Hepatocyte (in vitro differentiated cells): ENCODE data around the gene ARSB. TPM values are rescaled to one million over a fixed set of nuclear protein-coding genes. Genes with fewer than 3 reads are reported as not detected.

Experiments
- DNase-seq: peaks from one replicate; pipeline ENCODE4 v3.0.0-alpha.2; 2016; ENCODE audit warnings: low spot score
- H2AFZ ChIP-seq: fragments of 200-600 bp; sonication (generic); 2 replicates; pipeline ENCODE4 v1.6.0; 2016; ENCODE audit warnings: antibody characterized with exemption, mild to moderate bottlenecking
- H3K27ac ChIP-seq: fragments of 200-600 bp; sonication (generic); 2 replicates; pipeline ENCODE4 v1.5.1; 2016; ENCODE audit warnings: mild to moderate bottlenecking
- H3K27me3 ChIP-seq: fragments of 200-600 bp; sonication (generic); 2 replicates; pipeline ENCODE4 v1.6.1; 2016
- H3K36me3 ChIP-seq: fragments of 200-600 bp; sonication (generic); replicated peaks from 2 replicates; pipeline ENCODE4 v1.5.1; 2016; ENCODE audit warnings: low read depth; ENCODE audit not compliant: insufficient read depth
- H3K4me1 ChIP-seq: fragments of 200-600 bp; sonication (generic); 2 replicates; pipeline ENCODE4 v1.5.1; 2016; ENCODE audit warnings: mild to moderate bottlenecking, moderate library complexity; ENCODE audit not compliant: insufficient read depth
- H3K4me2 ChIP-seq: fragments of 200-600 bp; sonication (generic); 2 replicates; pipeline ENCODE4 v1.6.0; 2016
- H3K4me3 ChIP-seq: fragments of 200-600 bp; sonication (generic); 2 replicates; pipeline ENCODE4 v1.5.1; 2016; ENCODE audit warnings: mild to moderate bottlenecking
- H3K79me2 ChIP-seq: fragments of 200-600 bp; sonication (generic); 2 replicates; pipeline ENCODE4 v1.6.0; 2017; ENCODE audit warnings: mild to moderate bottlenecking
- H3K9me2 ChIP-seq: fragments of 200-600 bp; sonication (generic); replicated peaks from 2 replicates; pipeline ENCODE4 v1.6.0; 2017; ENCODE audit warnings: mild to moderate bottlenecking; ENCODE audit not compliant: insufficient read depth
- H3K9me3 ChIP-seq: fragments of 200-600 bp; sonication (generic); 2 replicates; pipeline ENCODE4 v1.5.1; 2016; ENCODE audit warnings: low read depth, mild to moderate bottlenecking
- H4K20me1 ChIP-seq: fragments of 200-600 bp; sonication (generic); 2 replicates; pipeline ENCODE4 v1.6.0; 2016; ENCODE audit warnings: mild to moderate bottlenecking; ENCODE audit not compliant: insufficient read depth, poor library complexity, severe bottlenecking
- EZH2 ChIP-seq: fragments of 200-600 bp; sonication (generic); IDR thresholded peaks from 2 replicates; pipeline ENCODE4 v1.6.1; 2016; ENCODE audit warnings: antibody characterized with exemption, mild to moderate bottlenecking, borderline replicate concordance
- EZH2phosphoT487 ChIP-seq: fragments of 200-600 bp; sonication (generic); IDR thresholded peaks from one replicate; pipeline ENCODE4 v1.6.1; 2018; ENCODE audit warnings: antibody characterized with exemption, mild to moderate bottlenecking, low read depth, moderate library complexity; ENCODE audit not compliant: unreplicated experiment, severe bottlenecking
- WGBS: methylation state at CpG from one replicate; pipeline ENCODE4 v1.1.6; 2016; ENCODE audit warnings: low lambda C conversion rate; ENCODE audit errors: missing lambda C conversion rate; 5-methylcytosine and 5-hydroxymethylcytosine counted together
- polyA plus RNA-seq: library from polyadenylated mRNA; unstranded; fragments of >200 nt; fragmentation: Nextera tagmentation; extraction: Ambion mirVana; gene quantifications from 2 replicates; pipeline ENCODE4 v1.2.1, GENCODE V29; 2016
- total RNA-seq: library from RNA; depleted of rRNA; stranded (reverse); fragments of >200 nt; gene quantifications from 2 replicates; pipeline ENCODE4 v1.2.3, GENCODE V29; 2014
- TF ChIP-seq, protein P1 (sequence below): fragments of 200-600 bp; sonication (generic); IDR thresholded peaks from 2 replicates; pipeline ENCODE4 v1.5.1; 2016; ENCODE audit warnings: antibody characterized with exemption, mild to moderate bottlenecking; ENCODE audit not compliant: poor library complexity

Gene ARSB
- total and polyA plus RNA-seq, 2 experiments from 2014 or later: 13.5 to 19.8 TPM

DNA sequence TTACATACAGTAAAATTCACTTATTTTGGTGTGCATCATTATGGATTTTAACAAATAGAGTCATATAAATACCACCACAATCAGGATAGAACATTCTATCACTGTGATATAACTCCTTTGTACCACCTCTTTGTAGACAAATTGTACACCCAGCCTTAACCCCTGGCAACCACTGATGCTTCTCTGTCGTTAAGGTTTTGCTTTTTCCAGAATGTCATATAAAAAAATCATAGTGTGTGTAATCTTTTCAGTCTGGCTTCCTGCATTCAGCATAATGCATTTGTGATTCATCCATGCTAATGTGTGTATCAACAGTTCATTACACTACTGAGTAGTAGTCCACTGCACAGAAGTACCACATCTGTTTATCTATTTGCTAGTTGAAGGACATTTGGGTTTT, 81.2 kb downstream of the ARSB start:
- Histone ChIP-seq H3K4me1 (peaks cover 23% of the 10 kb centered on the region), H3K27ac (no peak overlapping the region), H3K27me3 (no peaks in the 10 kb centered on the region), H3K36me3 (no peaks in the 10 kb centered on the region), H3K79me2 (no peaks in the 10 kb centered on the region), H3K4me3 (no peak overlapping the region), H2AFZ (no peak overlapping the region), H3K9me3 (no peaks in the 10 kb centered on the region), H4K20me1 (no peaks in the 10 kb centered on the region), H3K9me2 (no peaks in the 10 kb centered on the region), H3K4me2 (no peak overlapping the region)
- TF ChIP-seq, protein P1, sequence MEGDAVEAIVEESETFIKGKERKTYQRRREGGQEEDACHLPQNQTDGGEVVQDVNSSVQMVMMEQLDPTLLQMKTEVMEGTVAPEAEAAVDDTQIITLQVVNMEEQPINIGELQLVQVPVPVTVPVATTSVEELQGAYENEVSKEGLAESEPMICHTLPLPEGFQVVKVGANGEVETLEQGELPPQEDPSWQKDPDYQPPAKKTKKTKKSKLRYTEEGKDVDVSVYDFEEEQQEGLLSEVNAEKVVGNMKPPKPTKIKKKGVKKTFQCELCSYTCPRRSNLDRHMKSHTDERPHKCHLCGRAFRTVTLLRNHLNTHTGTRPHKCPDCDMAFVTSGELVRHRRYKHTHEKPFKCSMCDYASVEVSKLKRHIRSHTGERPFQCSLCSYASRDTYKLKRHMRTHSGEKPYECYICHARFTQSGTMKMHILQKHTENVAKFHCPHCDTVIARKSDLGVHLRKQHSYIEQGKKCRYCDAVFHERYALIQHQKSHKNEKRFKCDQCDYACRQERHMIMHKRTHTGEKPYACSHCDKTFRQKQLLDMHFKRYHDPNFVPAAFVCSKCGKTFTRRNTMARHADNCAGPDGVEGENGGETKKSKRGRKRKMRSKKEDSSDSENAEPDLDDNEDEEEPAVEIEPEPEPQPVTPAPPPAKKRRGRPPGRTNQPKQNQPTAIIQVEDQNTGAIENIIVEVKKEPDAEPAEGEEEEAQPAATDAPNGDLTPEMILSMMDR: no peak
- TF ChIP-seq EZH2phosphoT487: no peak
- no peak for TF ChIP-seq EZH2
- 71% methylated on average over 1 of the region's 1 CpG for WGBS
- no peak for DNase-seq

DNA sequence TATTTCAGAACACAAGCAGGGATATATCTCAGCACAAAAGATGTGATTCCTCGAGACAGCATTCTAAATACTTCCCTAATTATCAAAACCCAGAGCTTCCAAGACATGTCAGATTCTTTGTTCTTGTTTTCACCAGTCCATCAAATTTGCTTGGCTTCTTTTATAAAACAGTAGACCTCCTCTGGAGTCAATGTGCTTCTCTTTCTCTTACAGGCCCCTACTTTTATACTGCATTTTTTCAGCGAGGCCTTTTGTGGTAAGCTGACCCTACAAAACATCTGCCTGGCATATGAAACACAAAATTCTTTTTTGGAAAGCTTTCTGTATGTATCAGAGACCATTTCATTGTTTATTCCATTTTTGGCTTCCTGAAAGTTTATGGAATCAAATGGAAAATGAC, 81.8 kb downstream of the ARSB start:
- H3K79me2 ChIP-seq: no peaks in the 10 kb centered on the region
- no peak for DNase-seq
- no peak overlapping the region for H3K4me3 ChIP-seq
- H3K27me3 ChIP-seq: no peaks in the 10 kb centered on the region
- no peaks in the 10 kb centered on the region for H3K9me2 ChIP-seq
- WGBS: 71% methylated on average over 2 of the region's 2 CpGs
- H2AFZ ChIP-seq: no peak overlapping the region
- H3K36me3 ChIP-seq: no peaks in the 10 kb centered on the region
- no peak overlapping the region for H3K27ac ChIP-seq
- H3K4me1 ChIP-seq: peaks cover 18% of the 10 kb centered on the region
- TF ChIP-seq EZH2phosphoT487 (no peak), EZH2 (no peak)
- TF ChIP-seq, protein P1: no peak
- H3K9me3 ChIP-seq: no peaks in the 10 kb centered on the region
- no peak overlapping the region for H3K4me2 ChIP-seq
- no peaks in the 10 kb centered on the region for H4K20me1 ChIP-seq

DNA sequence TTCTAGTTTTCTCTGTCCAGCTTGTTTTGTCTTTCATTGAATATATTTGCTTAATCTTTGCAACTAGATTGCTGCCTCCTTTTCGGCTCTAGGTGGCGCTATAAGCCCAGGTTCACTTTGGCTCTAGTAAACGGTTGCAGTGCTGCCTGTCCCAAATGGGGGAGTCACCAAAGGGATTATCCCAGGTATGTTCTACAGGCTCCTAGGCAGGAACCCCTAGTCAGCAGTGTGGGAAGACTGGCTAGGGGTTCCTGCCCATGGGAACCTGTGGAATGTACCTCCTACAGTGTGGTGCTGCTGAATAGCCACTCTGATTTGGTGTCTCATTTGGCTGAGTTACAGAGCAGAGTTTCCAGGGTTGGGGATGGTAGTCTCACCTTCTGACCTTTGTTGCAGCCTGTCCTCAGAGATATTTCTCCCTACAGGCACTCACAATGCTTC, 85.2 kb downstream of the ARSB start:
- no peaks in the 10 kb centered on the region for H3K9me2 ChIP-seq
- TF ChIP-seq, protein P1: peak; percentile 46
- no peak for TF ChIP-seq EZH2phosphoT487

DNA sequence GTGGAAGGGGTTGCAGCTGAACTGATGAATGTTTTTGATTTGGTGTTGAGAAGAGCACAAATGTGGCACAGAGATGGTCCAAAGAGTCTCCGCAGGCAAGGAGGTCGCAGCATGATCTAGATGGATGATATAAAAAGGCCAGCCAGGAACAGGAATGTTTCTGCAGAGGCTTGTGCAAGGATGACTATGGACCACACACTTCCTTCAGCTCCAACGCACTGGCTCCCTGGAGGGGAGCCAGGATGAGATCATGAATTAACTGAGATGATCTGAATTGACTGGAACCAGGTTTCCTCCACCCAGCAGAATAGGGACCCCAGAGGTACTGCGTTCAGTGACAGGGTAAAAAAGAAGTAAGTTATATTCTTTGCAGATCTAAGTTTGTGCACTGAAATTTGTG, 89.0 kb downstream of the ARSB start:
- no peaks in the 10 kb centered on the region for H4K20me1 ChIP-seq
- no peak for TF ChIP-seq EZH2phosphoT487
- no peak overlapping the region for H2AFZ ChIP-seq
- H3K27ac ChIP-seq: no peak overlapping the region
- H3K4me1 ChIP-seq: no peaks in the 10 kb centered on the region
- no peaks in the 10 kb centered on the region for H3K79me2 ChIP-seq
- H3K36me3 ChIP-seq: no peaks in the 10 kb centered on the region
- DNase-seq: no peak
- no peaks in the 10 kb centered on the region for H3K9me3 ChIP-seq
- no peak overlapping the region for H3K4me2 ChIP-seq
- 81% methylated on average over 4 of the region's 4 CpGs for WGBS
- H3K27me3 ChIP-seq: no peaks in the 10 kb centered on the region
- H3K9me2 ChIP-seq: no peaks in the 10 kb centered on the region
- H3K4me3 ChIP-seq: no peak overlapping the region

More for the DNA sequence above, 85.2 kb downstream of the ARSB start:
- Histone ChIP-seq H3K27ac (no peak overlapping the region), H3K4me3 (no peak overlapping the region), H2AFZ (no peak overlapping the region), H3K4me1 (no peaks in the 10 kb centered on the region), H3K27me3 (no peaks in the 10 kb centered on the region), H3K4me2 (no peak overlapping the region), H3K9me3 (no peaks in the 10 kb centered on the region), H3K36me3 (no peaks in the 10 kb centered on the region), H3K79me2 (no peaks in the 10 kb centered on the region), H4K20me1 (no peaks in the 10 kb centered on the region)
- 8% methylated on average over 3 of the region's 3 CpGs for WGBS
- DNase-seq: peak; percentile 28
